ENCODE data around the gene CCDC85A.

The CCDC85A gene

GRCh38 chr2:56318147-56318546, 134.4 kb downstream of the CCDC85A start:
- no peak for TF ChIP-seq CTCF (IDR thresholded peaks at IDR 0.05; ENCODE audit: low read depth, low read length, missing control alignments)
- no peak for DNase-seq (ENCODE audit: extremely low read depth, low read depth)
- no peak overlapping the region for H3K4me3 ChIP-seq (replicated peaks; ENCODE audit: low read depth, low read length)

- no peak for DNase-seq (ENCODE audit: extremely low read depth, low read depth)
- TF ChIP-seq CTCF (IDR thresholded peaks at IDR 0.05; ENCODE audit: low read depth, low read length, missing control alignments), result no peak
- no peak overlapping the region for H3K4me3 ChIP-seq (replicated peaks; ENCODE audit: low read depth, low read length)
Observed at GRCh38 chr2:56325661-56326345, 142.0 kb downstream of the CCDC85A start.

GRCh38 chr2:56326346-56326741, 142.6 kb downstream of the CCDC85A start:
- no peak for TF ChIP-seq CTCF (IDR thresholded peaks at IDR 0.05; ENCODE audit: low read depth, low read length, missing control alignments)
- DNase-seq (ENCODE audit: extremely low read depth, low read depth), result no peak
- no peak overlapping the region for H3K4me3 ChIP-seq (replicated peaks; ENCODE audit: low read depth, low read length)

- DNase-seq (ENCODE audit: extremely low read depth, low read depth), result no peak
- no peak for TF ChIP-seq CTCF (IDR thresholded peaks at IDR 0.05; ENCODE audit: low read depth, low read length, missing control alignments)
- no peak overlapping the region for H3K4me3 ChIP-seq (replicated peaks; ENCODE audit: low read depth, low read length)
Observed at GRCh38 chr2:56331810-56332209, 148.0 kb downstream of the CCDC85A start.

- H3K4me3 ChIP-seq (replicated peaks; ENCODE audit: low read depth, low read length), result no peak overlapping the region
- no peak for TF ChIP-seq CTCF (IDR thresholded peaks at IDR 0.05; ENCODE audit: low read depth, low read length, missing control alignments)
- no peak for DNase-seq (ENCODE audit: extremely low read depth, low read depth)
Observed at GRCh38 chr2:56333812-56334485, 150.2 kb downstream of the CCDC85A start.

GRCh38 chr2:56334622-56335021, 150.8 kb downstream of the CCDC85A start:
- no peak overlapping the region for H3K4me3 ChIP-seq (replicated peaks; ENCODE audit: low read depth, low read length)
- no peak for TF ChIP-seq CTCF (IDR thresholded peaks at IDR 0.05; ENCODE audit: low read depth, low read length, missing control alignments)
- DNase-seq (ENCODE audit: extremely low read depth, low read depth), result no peak

Measured in HFF-Myc (cell line).